Activated CD8-positive, alpha-beta memory T cell treated with anti-CD3 and anti-CD28 coated beads, Interleukin-2, amount 50 U/mL, for 1 hour (primary cell): ENCODE results near the gene GPR146.

Experiments used
- DNase-seq: peaks from one replicate; pipeline ENCODE4 v3.0.0-alpha.2; 2020; ENCODE audit errors: extremely low read depth

Gene GPR146

DNA sequence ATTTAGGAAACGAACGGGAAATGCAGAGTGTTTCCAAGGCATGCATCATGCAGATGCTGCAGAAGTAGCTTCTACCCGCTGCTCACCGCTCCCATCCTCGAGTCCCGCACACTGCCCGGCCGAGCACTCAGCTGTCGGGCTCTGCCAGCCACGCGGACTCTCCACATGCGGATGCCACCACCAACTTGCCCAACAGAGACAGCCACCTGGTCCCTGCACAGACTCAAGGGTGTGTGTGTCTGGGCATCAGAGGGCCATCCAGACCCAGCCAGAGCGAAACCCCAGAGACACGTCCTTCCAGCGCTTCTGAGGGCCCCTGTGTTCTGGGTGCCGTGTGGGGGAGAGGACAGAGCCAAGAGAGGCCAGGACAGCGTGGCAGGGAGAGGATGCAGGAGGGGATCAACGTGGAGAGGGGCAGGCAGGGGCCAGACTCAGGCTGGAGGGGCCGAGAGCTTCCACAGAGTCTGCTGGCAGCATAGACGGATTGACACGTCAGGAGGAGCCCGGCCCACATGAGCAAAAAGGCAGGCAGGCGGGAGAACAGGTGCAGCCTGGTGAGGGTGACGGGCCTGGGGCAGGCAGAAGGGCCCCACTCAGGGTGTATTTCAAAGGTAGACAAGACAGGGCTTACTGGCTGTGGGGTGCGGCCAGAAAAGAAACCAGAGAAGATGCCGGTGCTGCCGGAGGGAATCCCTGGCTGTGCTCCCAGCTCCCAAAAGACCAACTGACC lies 61.9 kb downstream of the GPR146 start:
- no peak for DNase-seq

DNA sequence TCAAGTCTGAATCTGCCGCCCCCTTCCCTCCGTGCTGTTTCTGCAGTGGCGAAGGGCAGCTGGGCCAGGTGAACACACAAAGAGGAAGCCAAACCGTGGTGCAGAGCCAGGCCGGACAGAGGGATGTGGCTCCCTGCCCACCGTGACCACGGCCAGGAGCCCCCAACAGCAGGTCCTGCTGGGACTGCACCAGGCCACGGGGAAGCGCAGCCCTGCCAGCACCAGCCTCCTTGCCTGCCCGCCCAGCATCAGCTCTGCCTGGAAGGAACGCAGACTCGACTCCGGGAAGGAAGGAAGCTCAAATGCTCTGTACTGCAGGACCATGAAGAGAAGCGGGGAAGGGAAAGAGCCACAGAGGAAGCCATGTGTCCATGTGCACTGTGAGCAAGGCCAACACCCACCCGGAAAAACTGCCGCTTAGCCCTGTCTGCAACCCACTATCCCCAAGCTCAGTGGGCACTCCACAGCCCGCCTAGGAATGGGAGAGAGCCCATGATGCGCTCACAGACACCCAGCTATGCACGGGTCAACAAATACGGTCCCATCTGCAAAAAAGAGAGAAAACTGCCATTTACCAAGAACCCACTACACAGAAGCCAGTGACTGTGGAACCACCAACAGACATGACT lies 62.6 kb downstream of the GPR146 start:
- no peak for DNase-seq

DNA sequence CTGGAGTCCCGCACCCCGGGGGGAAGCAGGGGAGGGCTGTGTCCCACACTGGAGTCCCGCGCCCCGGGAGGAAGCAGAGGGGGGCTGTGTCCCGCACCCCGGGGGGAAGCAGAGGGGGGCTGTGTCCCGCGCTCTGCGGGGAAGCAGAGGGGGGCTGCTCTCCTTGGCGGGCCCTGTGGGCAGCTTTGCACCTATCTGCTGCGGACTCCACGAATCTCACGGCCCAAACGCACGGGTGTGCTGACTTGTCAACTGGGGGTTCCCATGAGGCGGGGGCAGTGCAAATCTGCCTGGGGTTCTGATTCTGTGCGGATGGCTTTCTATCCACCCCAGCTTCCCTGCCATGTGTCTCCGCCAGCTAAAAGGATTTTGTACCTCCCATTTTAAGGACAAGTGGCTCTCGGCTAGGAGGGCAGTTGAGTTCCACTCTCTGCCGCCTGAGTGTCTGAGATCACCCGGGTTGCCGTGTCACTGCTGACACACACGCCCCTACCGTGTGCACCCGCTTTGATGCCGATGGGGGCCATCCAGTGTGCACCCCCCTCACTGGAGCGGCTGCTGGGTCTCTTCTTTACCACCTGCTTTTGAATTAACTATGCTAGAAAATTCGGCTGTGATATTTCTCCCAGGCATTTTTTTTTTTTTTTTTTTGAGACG lies 64.0 kb downstream of the GPR146 start:
- no peak for DNase-seq
